CD4-positive, alpha-beta memory T cell (primary cell): Measurements from ENCODE around the gene ARHGAP40. TPM values are rescaled to one million over a fixed set of nuclear protein-coding genes. Genes with fewer than 3 reads are reported as not detected.

Experiments used
- CTCF ChIA-PET: fragments of 350-600 bp; sonication (Branson Sonifier 250); formaldehyde crosslinking; loops from one replicate; lab custom pipeline; 2021; ENCODE audit warnings: inconsistent platforms; ENCODE audit not compliant: partially characterized antibody; lab: Charles Lee
- POLR2A ChIA-PET: fragments of 350-600 bp; sonication (Branson Sonifier 250); formaldehyde crosslinking; loops from one replicate; lab custom pipeline; 2021; ENCODE audit not compliant: partially characterized antibody; lab: Charles Lee
- DNase-seq, 5 donors: peaks; one replicate each; pipeline versions ENCODE4 v3.0.0 to v3.0.0-alpha.2; 2020 to 2022; ENCODE audit warnings: mixed read lengths in 1 of 5
- H3K27ac ChIP-seq: one replicate; pipeline ENCODE4 v1.7.0; 2013; ENCODE audit warnings: low read depth, low read length
- H3K27me3 ChIP-seq: 2 replicates; pipeline ENCODE4 v1.7.0; 2013; ENCODE audit warnings: mild to moderate bottlenecking, low read length, moderate library complexity; ENCODE audit not compliant: insufficient read depth
- H3K36me3 ChIP-seq: 2 replicates; pipeline ENCODE4 v1.7.0; 2013; ENCODE audit warnings: mild to moderate bottlenecking, low read length, moderate library complexity; ENCODE audit not compliant: insufficient read depth
- H3K4me1 ChIP-seq: 2 replicates; pipeline ENCODE4 v1.7.0; 2013; ENCODE audit warnings: mild to moderate bottlenecking, low read length, moderate library complexity; ENCODE audit not compliant: insufficient read depth
- H3K4me3 ChIP-seq, 2 donors: one replicate each; pipeline ENCODE4 v1.7.0; 2013; ENCODE audit warnings: low read length in 2 of 2, mild to moderate bottlenecking in 1 of 2
- H3K9me3 ChIP-seq, 2 donors: one replicate each; pipeline ENCODE4 v1.7.0; 2013; ENCODE audit warnings: low read length in 2 of 2, control low read depth in 1 of 2; ENCODE audit not compliant: control insufficient read depth in 1 of 2
- H3K27ac Mint-ChIP-seq, 7 donors: one replicate each; pipeline ENCODE4 v1.8.0; 2020 to 2021; ENCODE audit warnings: mixed read lengths in 7 of 7, mild to moderate bottlenecking in 6 of 7, inconsistent platforms in 3 of 7, moderate library complexity in 3 of 7
- H3K27me3 Mint-ChIP-seq, 2 donors: one replicate each; pipeline ENCODE4 v1.8.0; 2020 to 2021; ENCODE audit warnings: mixed read lengths in 2 of 2
- H3K36me3 Mint-ChIP-seq, 2 donors: one replicate each; pipeline ENCODE4 v1.8.0; 2020 to 2021; ENCODE audit warnings: mixed read lengths in 2 of 2, inconsistent platforms in 1 of 2, mild to moderate bottlenecking in 1 of 2
- H3K4me1 Mint-ChIP-seq, 4 donors: one replicate each; pipeline ENCODE4 v1.8.0; 2020 to 2021; ENCODE audit warnings: mixed read lengths in 4 of 4, mild to moderate bottlenecking in 1 of 4
- H3K4me3 Mint-ChIP-seq, 8 donors: one replicate each; pipeline ENCODE4 v1.8.0; 2020 to 2021; ENCODE audit warnings: mixed read lengths in 8 of 8, mild to moderate bottlenecking in 7 of 8, moderate library complexity in 6 of 8, inconsistent platforms in 3 of 8
- H3K9me3 Mint-ChIP-seq, 8 donors: one replicate each; pipeline ENCODE4 v1.8.0; 2020 to 2021; ENCODE audit warnings: mixed read lengths in 8 of 8, mild to moderate bottlenecking in 5 of 8, inconsistent platforms in 3 of 8, moderate library complexity in 1 of 8
- intact Hi-C: fragments of 100-400 bp; cut with micrococcal nuclease; formaldehyde crosslinking; loops from one replicate; pipeline ENCODE4 v1.15.1; 2023
- polyA plus RNA-seq, 2 donors: library from polyadenylated mRNA; unstranded; fragments of 300-500 nt; fragmentation: Illumina TruSeq; gene quantifications; one replicate each; pipeline ENCODE4 v1.2.3, GENCODE V29; 2021
- total RNA-seq, 2 experiments: library from RNA; stranded (reverse); gene quantifications; one replicate each; pipeline ENCODE4 v1.2.3, GENCODE V29; 2021

Gene ARHGAP40
- total and polyA plus RNA-seq, 4 experiments from 2014 or later: not detected

DNA sequence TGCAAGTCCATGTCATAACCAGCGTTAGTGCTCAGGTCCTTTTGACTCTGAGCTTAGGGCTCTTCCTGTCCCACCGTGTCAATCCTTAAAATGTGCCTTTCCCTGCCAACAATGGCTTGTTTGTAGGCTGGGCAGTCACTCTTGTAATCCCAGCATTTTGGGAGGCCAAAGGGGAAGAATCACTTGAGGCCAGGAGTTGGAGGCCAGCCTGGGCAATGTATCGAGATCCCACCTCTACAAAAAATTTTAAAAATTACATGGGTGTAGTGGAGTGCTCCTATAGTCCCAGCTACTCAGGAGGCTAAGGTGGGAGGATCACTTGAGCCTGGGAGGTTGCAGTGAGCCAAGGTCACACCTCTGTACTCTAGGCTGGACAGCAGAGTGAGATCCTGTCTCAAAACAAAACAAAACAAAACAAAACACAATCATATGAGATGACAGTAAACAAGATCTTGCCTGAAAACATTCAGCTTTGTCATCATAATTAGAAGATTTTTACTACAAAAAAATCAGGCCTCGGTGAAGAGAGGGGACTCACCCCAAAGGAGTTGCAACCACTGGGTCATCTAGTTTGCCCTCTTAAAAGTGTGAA is 70.2 kb downstream of the ARHGAP40 start:
- no peaks in the 10 kb centered on the region for H3K9me3 ChIP-seq
- H3K27me3 Mint-ChIP-seq: peaks cover 36 to 46% of the 10 kb centered on the region in 2 donors
- H3K27ac Mint-ChIP-seq: no peak overlapping the region
- intact Hi-C loops: no loop called here
- H3K4me1 ChIP-seq: peaks cover 10% of the 10 kb centered on the region
- peaks cover 8 to 19% (median 12%) of the 10 kb centered on the region in 4 donors for H3K4me1 Mint-ChIP-seq
- peaks cover 17% of the 10 kb centered on the region for H3K27me3 ChIP-seq
- H3K27ac ChIP-seq: no peak overlapping the region
- H3K9me3 Mint-ChIP-seq: no peaks in the 10 kb centered on the region
- no peaks in the 10 kb centered on the region for H3K36me3 ChIP-seq
- no peak overlapping the region for H3K4me3 ChIP-seq
- no peaks in the 10 kb centered on the region for H3K36me3 Mint-ChIP-seq
- CTCF ChIA-PET: interaction anchor here (1.5 kb wide), 2 partner anchors 12 to 13 kb away, joined by 3 to 4 read pairs; no protein-coding TSS in a partner anchor
- POLR2A ChIA-PET: no interaction called here
- DNase-seq: no peak
- no peak overlapping the region for H3K4me3 Mint-ChIP-seq

DNA sequence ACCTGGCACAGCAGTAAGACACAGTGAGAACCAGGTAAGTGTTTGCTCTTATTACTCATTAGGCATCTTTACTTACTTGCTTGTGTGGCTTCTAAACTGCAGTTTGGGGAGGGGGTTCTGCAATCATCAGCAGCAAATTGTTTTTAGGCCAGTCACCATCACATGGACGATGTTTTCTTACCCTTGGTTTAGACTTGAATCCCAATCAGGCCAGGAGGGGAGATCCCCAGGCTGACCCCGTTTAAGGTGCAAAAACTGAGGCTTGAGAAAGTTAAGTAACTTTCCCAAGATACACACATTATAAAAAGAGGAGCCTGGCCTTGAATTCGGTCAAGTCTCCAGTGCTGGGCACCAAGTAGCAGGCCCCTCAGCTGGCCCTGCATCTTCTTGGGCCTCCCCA is 70.9 kb downstream of the ARHGAP40 start:
- Mint-ChIP-seq H3K4me3 (peak overlapping the region in 1 of 8 donors; percentile 15), H3K4me1 (peaks cover 8 to 19% (median 12%) of the 10 kb centered on the region in 4 donors), H3K9me3 (no peaks in the 10 kb centered on the region), H3K36me3 (no peaks in the 10 kb centered on the region), H3K27me3 (peaks cover 31 to 44% of the 10 kb centered on the region in 2 donors), H3K27ac (no peak overlapping the region)
- peaks cover 10% of the 10 kb centered on the region for H3K4me1 ChIP-seq
- no peaks in the 10 kb centered on the region for H3K36me3 ChIP-seq
- ChIA-PET POLR2A (no interaction called here), CTCF (interaction anchor here (1.3 kb wide), 1 partner anchor 13 kb away, joined by 3 read pairs; no protein-coding TSS in a partner anchor)
- no peak for DNase-seq
- intact Hi-C loops: no loop called here
- no peaks in the 10 kb centered on the region for H3K9me3 ChIP-seq
- H3K4me3 ChIP-seq: no peak overlapping the region
- peaks cover 17% of the 10 kb centered on the region for H3K27me3 ChIP-seq
- no peak overlapping the region for H3K27ac ChIP-seq

DNA sequence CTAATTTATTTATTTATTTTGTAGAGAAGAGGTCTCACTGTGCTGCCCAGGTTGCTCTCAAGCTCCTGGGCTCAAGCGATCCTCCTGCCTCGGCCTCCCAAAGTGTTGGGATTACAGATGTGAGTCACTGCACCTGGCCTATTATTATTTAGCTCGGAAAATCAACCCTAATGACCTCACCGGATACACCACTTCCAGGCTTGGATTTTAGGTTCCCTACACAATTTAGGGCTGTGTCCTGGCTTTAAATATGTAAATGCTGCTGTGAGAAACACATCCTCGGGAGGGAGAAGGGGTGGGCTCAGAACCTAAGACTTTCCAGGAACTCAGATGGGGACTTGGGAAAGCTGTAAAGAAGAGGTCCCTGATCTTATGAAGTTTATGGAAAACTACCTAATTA is 71.7 kb downstream of the ARHGAP40 start:
- H3K9me3 Mint-ChIP-seq: no peaks in the 10 kb centered on the region
- peak overlapping the region; percentile 79 to 92 (median 88) for H3K4me3 Mint-ChIP-seq
- peak overlapping the region in 2 of 7 donors; percentile 47 to 70 for H3K27ac Mint-ChIP-seq
- Histone ChIP-seq H3K27ac (no peak overlapping the region), H3K36me3 (no peaks in the 10 kb centered on the region), H3K4me1 (peaks cover 10% of the 10 kb centered on the region), H3K9me3 (no peaks in the 10 kb centered on the region), H3K27me3 (peaks cover 17% of the 10 kb centered on the region), H3K4me3 (peak overlapping the region in 1 of 2 donors; percentile 55)
- intact Hi-C loops: no loop called here
- CTCF ChIA-PET: interaction anchor here (1.0 to 1.3 kb wide), 2 partner anchors 12 to 24 kb away, joined by 3 read pairs; no protein-coding TSS in a partner anchor
- peaks cover 26 to 37% of the 10 kb centered on the region in 2 donors for H3K27me3 Mint-ChIP-seq
- H3K36me3 Mint-ChIP-seq: no peaks in the 10 kb centered on the region
- POLR2A ChIA-PET: no interaction called here
- DNase-seq: no peak
- peaks cover 8 to 19% (median 12%) of the 10 kb centered on the region in 4 donors for H3K4me1 Mint-ChIP-seq

DNA sequence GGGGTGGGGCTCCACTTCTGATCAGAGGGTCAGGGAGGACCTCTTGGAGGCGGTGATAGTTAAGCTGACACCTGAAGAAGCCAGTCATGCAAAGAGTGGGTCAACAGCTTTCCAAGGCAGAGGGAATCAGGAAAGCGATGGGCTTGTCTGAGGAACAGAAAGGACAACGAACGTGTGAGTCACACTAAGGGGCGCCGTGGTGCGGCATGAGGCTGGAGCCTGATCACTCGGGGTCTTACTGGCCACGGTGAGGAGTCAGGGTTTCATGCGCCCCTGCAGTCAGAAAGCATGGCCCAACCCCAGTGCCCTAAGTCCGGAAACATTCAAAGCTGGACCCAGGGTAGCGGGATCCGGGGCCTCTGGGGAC is 72.1 kb downstream of the ARHGAP40 start:
- H3K27me3 Mint-ChIP-seq: peaks cover 26 to 39% of the 10 kb centered on the region in 2 donors
- H3K4me1 ChIP-seq: peaks cover 10% of the 10 kb centered on the region
- H3K9me3 Mint-ChIP-seq: no peaks in the 10 kb centered on the region
- peak overlapping the region; percentile 52 to 55 for H3K4me3 ChIP-seq
- POLR2A ChIA-PET: no interaction called here
- peak overlapping the region in 4 of 7 donors; percentile 6 to 70 (median 56) for H3K27ac Mint-ChIP-seq
- no peaks in the 10 kb centered on the region for H3K9me3 ChIP-seq
- peak overlapping the region; percentile 79 to 92 (median 88) for H3K4me3 Mint-ChIP-seq
- intact Hi-C loops: no loop called here
- CTCF ChIA-PET: interaction anchor here (1.0 to 1.3 kb wide), 2 partner anchors 12 to 24 kb away, joined by 3 read pairs; no protein-coding TSS in a partner anchor
- H3K36me3 Mint-ChIP-seq: no peaks in the 10 kb centered on the region
- no peak overlapping the region for H3K27ac ChIP-seq
- no peak for DNase-seq
- peaks cover 17% of the 10 kb centered on the region for H3K27me3 ChIP-seq
- H3K4me1 Mint-ChIP-seq: peaks cover 8 to 19% (median 12%) of the 10 kb centered on the region in 4 donors
- H3K36me3 ChIP-seq: no peaks in the 10 kb centered on the region

DNA sequence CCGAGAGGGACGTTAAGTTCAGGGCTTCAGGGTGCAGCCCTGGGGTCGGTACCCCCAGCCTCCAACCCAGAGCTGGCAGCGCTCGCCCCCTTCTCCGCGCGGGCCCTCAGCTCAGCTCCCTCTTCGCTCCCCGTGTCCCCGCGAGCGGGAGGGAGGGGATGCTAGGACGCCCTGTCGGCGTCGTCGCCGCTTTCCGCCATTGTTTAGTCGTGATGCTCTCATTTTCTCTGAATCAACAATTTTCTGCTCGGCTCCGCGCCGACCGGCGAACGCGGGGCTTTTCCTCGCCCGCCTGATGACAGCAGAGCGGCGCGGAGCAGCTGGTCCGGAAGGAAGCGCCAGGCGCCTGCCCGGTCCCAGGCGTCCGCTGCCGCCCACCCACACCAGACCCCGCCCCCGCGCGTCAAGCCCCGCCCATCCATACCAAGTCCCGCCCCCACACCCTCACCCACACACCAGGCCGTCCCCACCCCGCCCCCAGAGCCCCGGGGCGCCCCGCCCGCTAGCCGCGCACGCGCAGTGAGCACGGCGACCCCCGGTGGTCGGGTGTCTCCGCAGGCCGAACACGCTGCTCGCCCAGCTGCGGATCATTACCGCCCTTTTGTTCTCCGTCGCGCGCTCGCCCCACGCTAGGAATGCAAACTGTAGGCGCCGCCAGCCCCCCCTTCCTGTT is 72.6 kb downstream of the ARHGAP40 start:
- no peak overlapping the region for H3K27ac ChIP-seq
- Mint-ChIP-seq H3K27me3 (peaks cover 23 to 34% of the 10 kb centered on the region in 2 donors), H3K36me3 (no peaks in the 10 kb centered on the region), H3K9me3 (no peaks in the 10 kb centered on the region), H3K4me3 (peak overlapping the region; percentile 75 to 92 (median 88)), H3K4me1 (peaks cover 8 to 19% (median 12%) of the 10 kb centered on the region in 4 donors), H3K27ac (peak overlapping the region in 2 of 7 donors; percentile 74 to 77)
- intact Hi-C loops: no loop called here
- peaks cover 16% of the 10 kb centered on the region for H3K27me3 ChIP-seq
- no peaks in the 10 kb centered on the region for H3K36me3 ChIP-seq
- CTCF ChIA-PET: interaction anchor here (1.0 kb wide), 1 partner anchor 25 kb away, joined by 3 read pairs; no protein-coding TSS in a partner anchor
- DNase-seq: peak; percentile 24 to 64 (median 40)
- H3K9me3 ChIP-seq: no peaks in the 10 kb centered on the region
- peaks cover 10% of the 10 kb centered on the region for H3K4me1 ChIP-seq
- POLR2A ChIA-PET: no interaction called here
- peak overlapping the region; percentile 52 to 55 for H3K4me3 ChIP-seq

DNA sequence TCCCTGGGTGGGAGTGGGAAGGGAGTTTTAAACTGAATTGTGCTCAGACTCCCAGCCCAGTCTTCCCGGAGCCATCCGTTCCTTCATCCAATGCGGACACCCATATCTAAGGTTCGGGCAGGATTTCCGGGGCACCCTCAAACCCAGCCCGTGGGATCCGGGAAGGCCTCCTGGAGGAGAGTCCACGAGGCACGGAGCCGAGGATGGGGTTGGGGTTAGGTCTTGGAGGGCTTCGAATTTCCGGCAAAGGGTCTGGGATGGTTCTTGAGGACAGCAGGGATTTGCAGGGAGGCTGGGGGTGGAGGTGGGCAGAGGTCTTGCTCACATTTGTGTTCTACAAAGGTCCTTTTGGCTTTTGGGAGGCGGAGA is 73.1 kb downstream of the ARHGAP40 start:
- peaks cover 19 to 29% of the 10 kb centered on the region in 2 donors for H3K27me3 Mint-ChIP-seq
- Histone ChIP-seq H3K4me3 (no peak overlapping the region), H3K4me1 (peaks cover 10% of the 10 kb centered on the region), H3K36me3 (no peaks in the 10 kb centered on the region), H3K9me3 (no peaks in the 10 kb centered on the region), H3K27me3 (peaks cover 12% of the 10 kb centered on the region), H3K27ac (no peak overlapping the region)
- DNase-seq: peak in 1 of 5 donors; percentile 40
- H3K9me3 Mint-ChIP-seq: peaks cover 0 to 2% (median 0%) of the 10 kb centered on the region in 8 donors
- H3K27ac Mint-ChIP-seq: no peak overlapping the region
- ChIA-PET POLR2A (no interaction called here), CTCF (no interaction called here)
- peak overlapping the region; percentile 57 to 84 (median 76) for H3K4me3 Mint-ChIP-seq
- no peaks in the 10 kb centered on the region for H3K36me3 Mint-ChIP-seq
- intact Hi-C loops: no loop called here
- peaks cover 8 to 19% (median 12%) of the 10 kb centered on the region in 4 donors for H3K4me1 Mint-ChIP-seq

DNA sequence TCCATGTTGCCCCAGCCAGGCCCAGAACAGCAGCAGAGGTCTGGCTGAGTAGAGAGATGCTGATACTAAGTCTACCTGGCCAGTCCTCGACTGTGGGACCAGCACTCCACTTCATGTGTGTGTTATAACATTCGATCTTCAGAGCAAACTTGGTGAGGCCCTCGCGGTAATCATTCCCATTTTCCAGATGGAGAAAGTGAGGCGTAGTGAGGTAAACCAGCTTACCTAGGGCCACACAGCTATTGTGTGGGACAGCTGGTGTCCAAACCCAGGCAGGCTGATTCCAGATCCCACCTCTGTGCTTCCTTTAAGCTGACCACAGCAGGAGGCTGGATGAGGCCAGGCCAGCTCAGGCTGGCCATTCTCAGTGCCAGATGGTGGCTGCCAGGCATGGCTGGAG is 75.0 kb downstream of the ARHGAP40 start:
- Histone ChIP-seq H3K27me3 (peaks cover 10% of the 10 kb centered on the region), H3K36me3 (no peaks in the 10 kb centered on the region), H3K4me1 (peaks cover 10% of the 10 kb centered on the region), H3K9me3 (no peaks in the 10 kb centered on the region), H3K4me3 (no peak overlapping the region), H3K27ac (no peak overlapping the region)
- peaks cover 8 to 19% (median 12%) of the 10 kb centered on the region in 4 donors for H3K4me1 Mint-ChIP-seq
- no peak overlapping the region for H3K4me3 Mint-ChIP-seq
- H3K27ac Mint-ChIP-seq: no peak overlapping the region
- no peaks in the 10 kb centered on the region for H3K36me3 Mint-ChIP-seq
- POLR2A ChIA-PET: interaction anchor here (0.7 kb wide), 1 partner anchor 18 kb away, joined by 3 read pairs; no protein-coding TSS in a partner anchor
- peaks cover 22 to 23% of the 10 kb centered on the region in 2 donors for H3K27me3 Mint-ChIP-seq
- CTCF ChIA-PET: no interaction called here
- peaks cover 0 to 11% (median 0%) of the 10 kb centered on the region in 8 donors for H3K9me3 Mint-ChIP-seq
- DNase-seq: no peak
- intact Hi-C loops: no loop called here
